COLO668 (cell line): ENCODE measurements around the gene TMPRSS6.
A peak's percentile ranks its signal among the peaks of the same experiment; 100 is the strongest.

Experiments
- DNase-seq: peaks from one replicate; lab custom pipeline; 2025; ENCODE audit not compliant: unreplicated experiment; lab: John Stamatoyannopoulos, UW

TMPRSS6 gene

DNA sequence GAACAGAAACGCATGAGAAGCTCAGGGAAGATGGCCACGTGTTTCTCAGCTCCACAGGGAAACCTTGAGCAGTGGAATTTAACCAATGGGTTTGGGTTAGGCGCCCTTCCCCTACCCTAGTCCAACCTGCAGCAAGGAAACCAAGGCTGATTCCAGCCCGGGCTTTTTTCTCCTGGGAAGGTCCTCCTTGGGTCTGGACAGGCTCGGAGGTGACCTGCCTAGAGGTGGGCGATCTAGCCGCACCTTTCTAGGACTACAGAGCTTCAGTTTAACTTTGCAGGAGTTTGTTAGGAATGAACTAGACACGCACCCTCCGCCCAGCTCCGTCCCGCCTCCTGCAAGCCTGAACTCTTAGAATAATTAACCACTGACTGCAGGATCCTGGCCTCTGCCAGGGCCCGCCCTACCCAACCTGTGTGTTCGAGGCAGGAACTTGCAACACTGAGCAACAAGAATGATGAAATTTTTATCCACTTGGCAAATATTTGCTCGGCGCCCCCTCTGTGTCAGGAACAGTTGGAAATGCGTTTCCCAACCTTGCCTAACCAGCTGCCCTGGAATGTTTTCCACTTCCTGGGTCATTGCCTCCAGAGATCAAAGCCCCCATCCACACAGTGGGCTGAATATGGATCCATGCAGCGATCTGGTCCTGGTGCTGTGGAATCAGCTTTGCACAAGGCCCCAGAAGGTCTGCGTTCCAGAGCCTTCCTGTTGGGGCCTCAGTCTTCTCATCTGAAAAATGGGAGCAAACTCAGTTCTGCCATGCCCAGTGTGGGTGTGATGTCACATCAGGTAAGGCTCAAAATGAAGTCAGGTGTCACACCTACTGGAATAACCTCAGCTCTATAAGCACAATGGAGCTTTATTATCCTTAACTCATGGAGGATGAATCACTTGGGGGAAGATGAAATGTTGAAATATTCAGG, 76.7 kb downstream of the TMPRSS6 start:
- no peak for DNase-seq

GRCh38 chr22:37032134-37032534, 77.4 kb downstream of the TMPRSS6 start:
- DNase-seq, result no peak

- DNase-seq, result no peak
Observed at GRCh38 chr22:37030560-37031281, 78.8 kb downstream of the TMPRSS6 start.

DNA sequence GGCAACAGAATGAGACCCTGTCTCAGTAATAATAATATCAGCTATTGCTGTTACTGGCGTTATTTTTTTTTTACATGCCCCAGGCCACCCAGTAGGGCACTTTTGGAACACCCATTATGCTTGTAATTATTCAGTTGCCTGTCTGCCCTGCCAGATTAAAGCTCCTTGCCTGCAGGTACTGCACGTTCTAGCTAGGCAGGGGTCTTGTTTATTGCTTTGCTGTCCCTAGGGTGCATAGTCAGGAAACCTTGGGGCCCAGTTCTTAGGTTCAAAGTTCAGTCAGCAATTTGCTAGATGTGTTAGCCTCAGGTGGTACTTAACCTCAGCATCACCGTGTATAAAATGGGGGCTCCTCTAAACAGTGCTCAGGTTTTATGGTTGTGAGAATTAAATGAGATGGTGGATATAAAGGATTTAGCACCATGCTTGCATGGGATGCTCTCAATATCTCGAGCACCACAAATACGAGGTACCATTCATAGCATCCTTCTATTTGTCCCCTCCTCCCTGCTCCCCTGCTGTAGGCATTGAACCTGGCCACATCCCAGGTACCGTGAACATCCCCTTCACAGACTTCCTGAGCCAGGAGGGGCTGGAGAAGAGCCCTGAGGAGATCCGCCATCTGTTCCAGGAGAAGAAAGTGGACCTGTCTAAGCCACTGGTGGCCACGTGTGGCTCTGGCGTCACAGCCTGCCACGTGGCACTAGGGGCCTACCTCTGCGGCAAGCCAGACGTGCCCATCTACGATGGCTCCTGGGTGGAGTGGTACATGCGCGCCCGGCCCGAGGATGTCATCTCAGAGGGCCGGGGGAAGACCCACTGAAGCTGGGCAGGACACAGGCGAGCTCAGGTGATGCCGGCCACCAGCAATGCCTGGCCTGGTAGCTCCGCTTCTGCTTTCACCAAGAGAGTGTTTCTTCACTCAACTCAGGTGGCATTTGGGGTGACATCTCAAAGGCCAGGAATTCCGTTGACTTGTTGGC, 80.5 kb downstream of the TMPRSS6 start:
- DNase-seq, result no peak

- DNase-seq, result no peak
Observed at GRCh38 chr22:37027556-37027955, 82.0 kb downstream of the TMPRSS6 start.

DNA sequence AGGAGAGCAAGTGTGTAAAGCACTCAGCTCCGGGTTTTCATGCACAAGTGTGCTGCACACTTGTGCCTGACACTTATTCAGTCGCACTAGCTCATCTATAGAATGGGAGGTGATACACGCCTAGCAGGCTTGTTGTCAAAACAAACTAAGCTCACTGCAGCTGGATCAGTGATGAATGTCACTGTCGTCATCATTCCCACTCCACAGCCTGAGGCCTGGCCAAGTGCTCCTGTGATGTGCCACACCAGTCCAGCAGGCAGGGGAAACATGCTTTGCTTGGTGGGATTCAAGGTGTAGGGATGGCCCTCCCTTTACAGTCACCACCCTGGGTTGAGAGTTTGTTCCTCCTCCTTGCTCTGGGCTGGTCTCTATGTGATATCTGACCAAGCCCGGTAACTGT, 83.2 kb downstream of the TMPRSS6 start:
- no peak for DNase-seq

GRCh38 chr22:37025500-37026070, 83.9 kb downstream of the TMPRSS6 start:
- DNase-seq, result no peak

DNA sequence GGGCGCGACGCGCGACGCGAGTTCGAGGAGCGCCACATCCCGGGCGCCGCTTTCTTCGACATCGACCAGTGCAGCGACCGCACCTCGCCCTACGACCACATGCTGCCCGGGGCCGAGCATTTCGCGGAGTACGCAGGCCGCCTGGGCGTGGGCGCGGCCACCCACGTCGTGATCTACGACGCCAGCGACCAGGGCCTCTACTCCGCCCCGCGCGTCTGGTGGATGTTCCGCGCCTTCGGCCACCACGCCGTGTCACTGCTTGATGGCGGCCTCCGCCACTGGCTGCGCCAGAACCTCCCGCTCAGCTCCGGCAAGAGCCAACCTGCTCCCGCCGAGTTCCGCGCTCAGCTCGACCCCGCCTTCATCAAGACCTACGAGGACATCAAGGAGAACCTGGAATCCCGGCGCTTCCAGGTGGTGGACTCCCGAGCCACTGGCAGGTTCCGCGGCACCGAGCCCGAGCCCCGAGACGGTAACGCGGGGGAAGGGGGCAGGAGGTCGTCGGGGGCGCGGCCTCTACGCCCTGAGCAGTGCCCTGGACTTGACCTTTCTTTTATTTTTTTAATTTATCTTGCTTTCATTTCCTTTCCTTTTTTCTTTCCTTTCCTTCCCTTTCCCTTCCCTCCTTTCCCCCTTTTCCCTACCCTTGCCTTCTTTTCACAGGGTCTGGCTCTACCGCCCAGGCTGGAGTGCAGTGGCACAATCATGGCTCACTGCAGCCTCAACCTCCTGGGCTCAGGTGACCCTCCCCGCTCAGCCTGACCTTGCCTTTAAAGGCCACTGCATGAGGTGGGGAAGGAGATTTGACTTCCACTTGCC, 85.0 kb downstream of the TMPRSS6 start:
- no peak for DNase-seq

GRCh38 chr22:37023743-37024338, 85.7 kb downstream of the TMPRSS6 start:
- no peak for DNase-seq

- no peak for DNase-seq
Observed at GRCh38 chr22:37022483-37023337, 86.8 kb downstream of the TMPRSS6 start.

GRCh38 chr22:37021710-37022482, 87.6 kb downstream of the TMPRSS6 start:
- peak; percentile 54 for DNase-seq

- no peak for DNase-seq
Observed at GRCh38 chr22:37021041-37021440, 88.5 kb downstream of the TMPRSS6 start.

DNA sequence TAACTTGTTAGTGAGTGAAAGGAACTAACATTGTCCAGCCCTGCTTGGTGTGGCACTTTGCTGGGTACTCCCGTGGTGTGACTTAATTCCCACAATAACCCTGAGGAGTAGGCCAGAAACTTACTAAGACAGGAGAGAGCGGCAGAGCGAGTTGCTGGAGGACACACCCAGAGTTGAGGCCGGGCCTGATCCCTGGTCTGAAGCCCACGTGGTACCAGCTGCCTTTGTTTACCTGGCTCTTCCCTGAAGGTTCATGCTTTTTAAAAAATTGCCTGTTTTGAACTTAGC, 89.4 kb downstream of the TMPRSS6 start:
- no peak for DNase-seq

DNA sequence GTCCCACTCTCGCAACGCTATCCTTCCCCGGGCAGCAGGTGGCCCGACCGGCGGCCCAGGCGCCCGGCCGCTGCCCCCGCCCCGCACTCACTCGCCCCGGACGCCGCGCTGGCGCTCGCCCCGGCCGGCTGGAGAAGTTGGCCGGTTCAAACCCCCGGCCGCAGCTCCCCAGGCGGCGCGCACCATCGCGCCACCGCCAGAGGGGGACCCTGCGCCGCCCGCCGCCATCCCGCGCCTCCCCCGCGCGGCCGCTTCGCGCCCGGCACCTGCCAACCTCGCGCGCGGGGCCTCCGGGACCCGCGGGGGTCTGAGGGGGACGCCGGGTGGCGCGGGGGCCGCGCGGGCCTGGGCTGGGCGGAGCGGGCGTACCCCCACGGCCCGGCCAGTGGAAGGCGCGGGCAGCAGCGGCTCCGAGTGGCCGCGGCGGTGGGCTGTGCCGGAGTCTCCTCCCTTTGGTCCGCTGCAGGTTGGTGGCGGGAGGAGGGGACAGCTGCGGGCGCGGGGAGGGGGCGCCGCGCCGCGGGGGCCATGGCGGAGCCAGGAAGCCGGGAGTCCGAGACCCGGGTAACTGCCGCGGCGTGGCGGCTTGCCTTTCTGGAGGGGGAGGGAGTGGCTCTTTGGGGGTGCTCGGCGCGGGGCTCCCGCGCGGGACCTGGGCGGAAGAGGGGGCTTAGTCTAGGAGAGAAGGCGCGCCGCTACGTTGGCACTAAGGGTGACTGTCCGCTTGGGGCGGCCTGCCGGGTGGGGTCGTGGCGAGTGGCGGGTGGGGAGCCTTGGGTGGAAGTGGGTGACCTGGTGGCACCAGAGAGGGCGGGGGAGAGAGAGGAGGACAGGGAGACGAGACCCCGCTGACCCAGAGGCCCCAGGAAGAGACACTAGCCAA, 90.0 kb downstream of the TMPRSS6 start, which contains the start of the genes MPST and TST:
Gene MPST, plus strand, starts transcription at position 434 of the 883 bp plus-strand sequence. Its CDS starts 95 bp downstream, at position 529.
Gene TST, minus strand, starts transcription at position 139 of the 883 bp plus-strand sequence. CDS start 715 bp downstream, outside the sequence.
- DNase-seq, result peak; percentile 77

DNA sequence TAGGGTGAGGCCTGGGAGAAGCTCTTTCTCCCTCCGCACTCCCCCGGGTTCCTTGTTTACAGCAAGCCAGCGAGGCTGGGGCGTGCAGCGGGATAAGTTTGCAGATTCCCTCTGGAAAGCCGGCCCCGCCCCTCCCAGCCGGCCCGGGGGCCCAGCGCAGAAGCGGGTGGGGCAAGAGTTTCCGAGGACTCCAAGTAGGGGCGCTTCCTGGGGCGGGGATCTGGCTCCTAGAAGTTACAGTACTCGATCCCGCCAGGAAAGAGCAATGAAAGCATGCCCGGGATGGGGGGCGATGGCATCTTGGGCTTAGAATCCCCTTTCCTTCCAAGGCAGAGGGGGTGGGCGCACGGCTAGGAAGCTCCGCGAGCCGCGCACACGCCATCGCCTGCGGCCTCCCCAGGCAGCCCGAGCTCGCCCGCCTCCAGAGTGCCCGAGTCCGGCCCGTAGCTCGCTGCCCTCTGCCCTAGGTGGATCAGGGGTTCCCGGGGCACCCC, 90.7 kb downstream of the TMPRSS6 start:
- DNase-seq, result peak; percentile 40

DNA sequence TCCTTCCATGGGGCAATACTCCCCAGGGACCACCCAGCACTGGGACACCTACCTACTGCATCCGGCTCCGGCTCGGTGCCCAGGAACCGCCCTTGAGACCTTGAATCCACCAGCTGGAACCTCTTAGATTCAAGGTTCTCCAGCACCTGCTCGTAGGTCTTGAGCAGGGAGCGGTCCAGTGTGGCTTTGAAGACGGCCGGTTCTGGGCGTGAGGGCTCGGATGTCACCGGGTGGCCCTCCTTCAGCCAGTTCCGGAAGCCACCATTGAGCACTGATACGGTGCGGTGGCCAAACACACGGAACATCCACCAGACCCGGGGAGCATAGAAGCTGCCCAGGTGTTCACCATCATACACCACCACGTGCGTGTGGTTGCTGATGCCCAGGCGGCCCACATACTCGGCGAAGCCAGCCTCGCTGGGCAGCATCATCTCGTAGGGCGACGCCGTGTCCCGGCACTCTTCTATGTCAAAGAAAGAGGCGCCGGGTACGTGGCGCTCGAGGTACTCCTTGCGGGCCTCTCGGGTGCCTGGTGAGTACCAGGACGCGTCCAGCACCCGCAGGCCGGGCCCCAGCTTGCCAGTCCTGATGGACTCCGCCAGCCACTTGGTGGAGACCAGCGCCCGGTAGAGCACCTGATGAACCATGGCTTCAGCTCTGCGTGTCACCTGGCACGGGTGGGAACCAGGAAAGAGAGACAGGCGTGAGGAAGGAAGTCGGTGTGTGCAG, 91.3 kb downstream of the TMPRSS6 start:
- DNase-seq, result no peak
